Stimulated activated CD4-positive, alpha-beta T cell treated with anti-CD3 and anti-CD28 coated beads, Interleukin-1b, Interleukin-23, amount 100 ng/mL, for 1 hour (primary cell): ENCODE measurements around the gene GAS7.

Experiments
- DNase-seq, 2 donors: peaks; one replicate each; pipeline ENCODE4 v3.0.0-alpha.2; 2020; ENCODE audit warnings: low read depth in 2 of 2

GAS7 gene

DNA sequence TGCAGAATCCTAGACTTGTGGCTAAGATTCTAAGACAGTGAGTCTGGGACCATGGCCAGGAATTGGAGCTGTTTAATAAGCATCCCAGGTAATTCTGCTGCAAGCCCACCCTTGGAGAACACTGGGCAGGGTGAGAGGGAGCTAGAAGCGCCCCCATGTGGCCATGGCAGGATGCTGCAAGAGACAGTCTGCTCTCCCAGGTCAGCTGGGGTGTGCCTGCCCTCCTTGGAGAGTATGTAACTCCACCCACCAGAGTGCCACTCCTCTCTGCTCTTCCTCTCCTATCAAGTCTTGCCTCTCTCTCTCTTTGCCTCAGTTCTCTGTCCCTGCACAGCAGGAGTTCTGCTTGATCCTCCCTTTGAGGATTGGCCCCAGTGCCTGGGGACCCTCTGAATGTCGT is 308.3 kb downstream of the GAS7 start:
- DNase-seq: no peak

DNA sequence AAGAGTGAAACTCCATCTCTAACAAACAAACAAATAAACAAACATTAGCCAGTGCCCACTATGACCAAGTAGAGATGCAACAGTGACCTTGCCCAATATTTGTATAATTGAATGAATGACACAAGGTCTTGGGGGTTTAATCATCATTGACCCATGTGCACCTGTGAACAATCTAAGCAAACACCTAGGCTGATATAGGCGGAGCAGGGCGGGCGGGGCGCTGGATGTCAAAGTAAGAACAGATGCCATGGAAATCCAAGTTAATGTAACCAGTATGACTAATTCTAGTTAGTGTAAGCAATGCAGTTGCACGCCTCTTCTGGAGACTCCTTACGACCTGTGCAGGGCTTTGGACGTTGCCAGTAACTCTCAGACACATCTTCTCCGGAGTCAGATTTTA is 310.9 kb downstream of the GAS7 start:
- DNase-seq: no peak

GRCh38 chr17:9886141-9886930 is 312.1 kb downstream of the GAS7 start:
- no peak for DNase-seq

GRCh38 chr17:9883451-9883850 is 315.0 kb downstream of the GAS7 start:
- DNase-seq: no peak

DNA sequence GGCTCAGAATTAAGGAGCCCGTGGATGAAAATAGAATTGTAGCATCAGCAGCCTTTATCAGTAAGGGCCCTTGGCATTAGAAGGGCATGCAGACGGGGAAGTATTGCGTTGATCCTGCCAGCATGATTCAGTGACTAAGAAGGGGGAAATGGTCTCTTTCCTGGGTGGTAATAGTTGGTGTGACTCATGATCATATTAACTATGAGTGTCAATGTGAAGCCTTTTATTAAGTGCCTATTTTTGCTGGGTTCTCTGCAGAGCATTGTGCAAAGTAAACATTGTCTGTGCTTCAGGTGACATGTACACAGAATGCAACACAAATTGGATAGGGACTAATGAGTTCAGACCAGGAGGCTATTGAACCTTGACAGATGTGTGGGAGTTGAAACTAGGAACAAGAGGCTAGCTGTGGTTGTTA is 317.8 kb downstream of the GAS7 start:
- DNase-seq: no peak

- no peak for DNase-seq
These were observed 319.4 kb downstream of the GAS7 start for GRCh38 chr17:9878786-9879525.

DNA sequence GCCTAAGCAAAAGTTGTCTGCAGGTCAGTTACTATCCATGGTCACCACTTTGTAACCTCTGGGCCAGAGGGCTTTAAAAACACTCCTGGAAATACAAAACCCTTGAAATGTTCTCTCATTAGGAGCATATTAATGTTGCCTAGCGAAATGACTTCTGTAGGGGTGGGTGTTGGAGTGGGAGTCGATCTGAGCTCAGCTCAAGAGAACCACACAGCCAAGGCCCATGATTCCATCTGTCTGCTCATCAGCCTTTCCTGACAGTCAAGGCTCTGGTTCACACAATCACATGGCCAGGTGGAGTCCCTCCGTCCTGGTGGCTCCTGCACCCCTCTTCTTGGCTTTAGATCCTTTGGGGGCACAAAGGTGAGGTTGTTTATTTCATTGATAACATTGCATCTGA is 320.1 kb downstream of the GAS7 start:
- DNase-seq: no peak

- DNase-seq: no peak
These were observed 323.0 kb downstream of the GAS7 start for GRCh38 chr17:9875441-9875840.

DNA sequence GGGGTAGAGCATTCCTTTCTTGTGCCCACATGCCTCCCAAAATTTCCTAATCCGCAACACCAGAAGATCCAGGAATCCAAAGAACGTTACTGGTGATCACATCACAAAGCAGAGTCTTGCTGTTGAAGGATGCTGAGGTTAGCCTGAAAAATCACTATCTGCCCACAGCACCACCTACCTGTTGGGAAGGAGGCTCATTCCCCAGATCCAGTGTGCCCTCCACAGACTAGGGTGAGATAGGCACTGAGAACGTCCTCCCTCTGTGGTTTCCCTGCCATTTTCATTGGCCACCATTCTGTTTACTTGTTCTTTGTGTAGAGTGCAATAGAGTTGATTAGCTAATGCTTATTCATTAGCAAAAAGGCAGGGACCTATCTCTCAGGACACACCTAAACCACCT is 323.7 kb downstream of the GAS7 start:
- DNase-seq: no peak

GRCh38 chr17:9872852-9873251 is 325.6 kb downstream of the GAS7 start:
- DNase-seq: no peak

DNA sequence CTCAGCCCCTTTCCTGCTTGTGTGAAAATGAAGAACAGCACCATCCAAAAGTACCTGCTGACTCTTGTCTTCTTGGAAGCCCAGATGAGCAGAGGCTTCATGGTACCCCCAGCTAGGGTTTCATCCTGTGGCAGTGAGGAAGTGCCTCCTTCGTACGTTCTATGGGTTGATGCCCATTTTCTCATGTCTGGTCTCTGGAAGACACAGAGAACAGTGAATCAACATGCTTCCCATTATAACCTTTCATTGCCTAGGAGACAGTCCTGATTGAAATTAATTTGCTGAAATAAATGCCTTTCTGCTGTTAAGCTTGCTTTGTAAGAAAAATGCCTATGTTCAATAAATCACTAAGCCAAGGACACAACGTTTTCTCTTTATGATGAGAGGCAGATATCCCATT is 329.9 kb downstream of the GAS7 start:
- DNase-seq: no peak

DNA sequence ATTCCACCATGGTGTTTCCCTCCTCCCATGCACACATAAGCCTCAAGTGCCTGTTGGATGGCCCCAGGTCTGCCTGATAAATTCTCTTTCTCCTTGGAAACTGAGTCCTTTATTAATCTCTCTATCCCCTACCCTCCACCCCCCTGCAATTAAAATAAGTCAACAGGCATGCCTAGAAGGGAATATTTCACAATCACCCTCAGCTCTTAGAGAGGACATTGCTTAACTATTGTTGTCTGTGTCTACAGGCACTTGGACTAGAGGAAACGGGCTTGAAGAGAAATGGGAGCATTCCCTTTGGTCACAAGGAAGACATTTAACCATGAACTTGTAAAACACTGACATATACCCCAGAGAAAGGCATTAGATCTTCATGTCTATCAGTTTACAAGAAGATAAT is 332.8 kb downstream of the GAS7 start:
- no peak for DNase-seq

- DNase-seq: no peak
These were observed 335.5 kb downstream of the GAS7 start for GRCh38 chr17:9862949-9863348.

DNA sequence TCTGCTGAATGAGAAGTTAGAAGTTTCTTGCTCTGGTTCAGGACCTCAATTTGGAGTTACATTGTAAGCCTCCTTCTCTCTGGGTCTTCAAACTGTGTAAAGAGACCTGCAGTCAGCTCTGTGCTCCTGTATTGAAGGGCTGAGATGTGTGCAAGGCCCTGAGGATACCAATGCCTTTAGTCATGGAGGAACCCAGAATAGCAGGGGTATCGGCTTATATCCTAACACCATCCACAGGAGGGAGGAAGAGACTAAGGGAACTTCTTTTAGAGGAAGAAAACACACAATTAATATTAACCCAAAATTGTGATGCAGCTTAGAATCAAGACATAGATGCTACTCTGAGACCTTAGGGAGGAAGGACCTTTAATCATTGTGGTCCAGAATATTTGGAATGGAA is 336.2 kb downstream of the GAS7 start:
- DNase-seq: no peak

- no peak for DNase-seq
These were observed 337.6 kb downstream of the GAS7 start for GRCh38 chr17:9860851-9861250.
